Measurements from ENCODE around the gene HDDC2.

HDDC2 gene

DNA sequence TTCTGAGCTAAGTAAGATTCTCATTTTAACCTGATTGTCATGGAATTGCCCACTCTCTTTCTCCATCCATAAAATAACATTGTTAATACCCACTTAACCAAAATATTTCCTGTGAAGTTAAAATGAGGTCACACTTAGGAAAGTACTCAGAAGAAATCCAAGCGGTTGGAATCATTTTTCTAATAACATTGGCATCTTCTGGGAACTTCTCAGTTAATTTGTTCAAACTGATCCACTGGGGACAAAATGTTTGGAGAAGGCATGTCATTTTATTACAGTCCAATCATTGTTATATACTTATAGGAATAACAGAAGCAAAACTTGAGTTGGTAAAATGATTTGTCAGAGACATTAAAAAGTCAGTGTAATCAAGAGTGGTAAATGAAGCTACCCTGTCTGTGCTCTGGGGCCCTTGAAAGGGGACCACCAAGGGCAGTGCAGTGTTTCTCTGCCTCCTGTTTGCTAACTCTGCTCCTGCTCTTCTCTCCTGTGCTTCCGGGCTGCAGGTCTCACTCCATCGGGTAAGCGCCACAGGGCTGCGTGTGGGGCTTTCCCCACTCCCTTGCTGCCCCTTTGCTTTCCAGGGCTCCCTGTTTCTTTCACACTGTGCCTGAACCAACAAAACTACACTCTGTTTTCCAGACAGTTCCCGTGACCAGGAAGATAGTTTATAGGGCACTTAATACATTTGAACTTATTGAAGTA, 50.1 kb downstream of the HDDC2 start:
- TF ChIP-seq, protein P1, sequence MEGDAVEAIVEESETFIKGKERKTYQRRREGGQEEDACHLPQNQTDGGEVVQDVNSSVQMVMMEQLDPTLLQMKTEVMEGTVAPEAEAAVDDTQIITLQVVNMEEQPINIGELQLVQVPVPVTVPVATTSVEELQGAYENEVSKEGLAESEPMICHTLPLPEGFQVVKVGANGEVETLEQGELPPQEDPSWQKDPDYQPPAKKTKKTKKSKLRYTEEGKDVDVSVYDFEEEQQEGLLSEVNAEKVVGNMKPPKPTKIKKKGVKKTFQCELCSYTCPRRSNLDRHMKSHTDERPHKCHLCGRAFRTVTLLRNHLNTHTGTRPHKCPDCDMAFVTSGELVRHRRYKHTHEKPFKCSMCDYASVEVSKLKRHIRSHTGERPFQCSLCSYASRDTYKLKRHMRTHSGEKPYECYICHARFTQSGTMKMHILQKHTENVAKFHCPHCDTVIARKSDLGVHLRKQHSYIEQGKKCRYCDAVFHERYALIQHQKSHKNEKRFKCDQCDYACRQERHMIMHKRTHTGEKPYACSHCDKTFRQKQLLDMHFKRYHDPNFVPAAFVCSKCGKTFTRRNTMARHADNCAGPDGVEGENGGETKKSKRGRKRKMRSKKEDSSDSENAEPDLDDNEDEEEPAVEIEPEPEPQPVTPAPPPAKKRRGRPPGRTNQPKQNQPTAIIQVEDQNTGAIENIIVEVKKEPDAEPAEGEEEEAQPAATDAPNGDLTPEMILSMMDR (IDR thresholded peaks at IDR 0.05; ENCODE audit: low read depth, low read length, poor library complexity, severe bottlenecking) = no peak
- no peak for TF ChIP-seq EZH2phosphoT487 (IDR thresholded peaks at IDR 0.05; ENCODE audit: borderline replicate concordance, low read length)
- H3K4me3 ChIP-seq (ENCODE audit: low read length) = no peak overlapping the region
- no peaks in the 10 kb centered on the region for H3K4me1 ChIP-seq (ENCODE audit: control insufficient read depth, low read length)
- 0 out of 2 replicates have a peak, but pooled peaks cover 2% of the 10 kb centered on the region for H3K27me3 ChIP-seq (ENCODE audit: control insufficient read depth, low read length)
- no peaks in the 10 kb centered on the region for H3K79me2 ChIP-seq (ENCODE audit: control insufficient read depth, low read length)
- no peak overlapping the region for H3K4me2 ChIP-seq (ENCODE audit: low read length)
- no peaks in the 10 kb centered on the region for H4K20me1 ChIP-seq (ENCODE audit: control insufficient read depth, insufficient read depth, low read depth, low read length)
- H3F3A ChIP-seq (ENCODE audit: control insufficient read depth, insufficient read depth) = no peaks in the 10 kb centered on the region
- H3K36me3 ChIP-seq (ENCODE audit: control insufficient read depth, low read length) = no peaks in the 10 kb centered on the region
- no peaks in the 10 kb centered on the region for H3K9me3 ChIP-seq (ENCODE audit: control insufficient read depth, insufficient read depth, low read length)
- no peak overlapping the region for H3K27ac ChIP-seq (ENCODE audit: low read depth, low read length)
- H3K9me2 ChIP-seq (replicated peaks; ENCODE audit: control insufficient read depth, low read length) = no peaks in the 10 kb centered on the region

DNA sequence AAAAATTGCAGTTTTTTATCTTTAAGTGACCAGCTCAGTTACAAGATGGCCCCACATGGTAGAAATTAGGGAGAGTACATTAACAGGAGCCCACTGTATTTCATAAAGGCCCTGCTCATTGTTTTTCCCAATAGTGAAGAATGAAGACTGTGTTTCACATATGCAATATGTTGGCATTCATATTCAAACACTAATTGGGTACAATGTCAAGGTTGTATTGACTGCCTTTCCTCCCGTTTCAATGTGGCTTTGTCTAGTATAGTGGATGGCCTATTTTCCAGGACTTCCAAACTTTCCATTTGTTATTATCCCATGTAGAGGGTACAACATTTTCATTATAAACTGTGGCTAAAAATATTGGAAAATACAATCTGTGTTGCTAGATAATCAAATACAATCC, 51.3 kb downstream of the HDDC2 start:
- H3K36me3 ChIP-seq (ENCODE audit: control insufficient read depth, low read length) = no peaks in the 10 kb centered on the region
- H3K4me1 ChIP-seq (ENCODE audit: control insufficient read depth, low read length) = no peaks in the 10 kb centered on the region

DNA sequence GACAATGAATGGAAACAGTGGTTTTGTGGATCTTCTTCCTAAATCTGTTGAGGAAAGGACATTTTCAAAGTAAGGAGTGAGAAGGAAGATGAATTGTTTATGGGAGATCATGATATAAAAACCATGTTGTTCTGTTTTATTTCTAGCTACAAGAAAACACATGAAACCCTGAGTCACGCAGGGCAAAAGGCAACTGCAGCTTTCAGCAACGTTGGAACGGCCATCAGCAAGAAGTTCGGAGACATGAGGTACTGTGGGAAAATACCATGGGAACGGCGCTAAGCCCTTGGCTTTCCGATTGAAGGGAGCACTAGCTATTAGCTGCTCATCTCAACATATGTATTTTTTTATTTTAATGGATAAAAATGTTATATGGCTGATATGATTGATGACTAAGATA, 53.6 kb downstream of the HDDC2 start:
- no peaks in the 10 kb centered on the region for H3K36me3 ChIP-seq (ENCODE audit: control insufficient read depth, low read length)
- no peak overlapping the region for H3K4me2 ChIP-seq (ENCODE audit: low read length)
- no peak overlapping the region for H3K27ac ChIP-seq (ENCODE audit: low read depth, low read length)
- no peak overlapping the region for H3K4me3 ChIP-seq (ENCODE audit: low read length)
- no peaks in the 10 kb centered on the region for H3K9me2 ChIP-seq (replicated peaks; ENCODE audit: control insufficient read depth, low read length)
- TF ChIP-seq, protein P1 (IDR thresholded peaks at IDR 0.05; ENCODE audit: low read depth, low read length, poor library complexity, severe bottlenecking) = no peak
- no peak for TF ChIP-seq EZH2phosphoT487 (IDR thresholded peaks at IDR 0.05; ENCODE audit: borderline replicate concordance, low read length)
- H3K4me1 ChIP-seq (ENCODE audit: control insufficient read depth, low read length) = no peaks in the 10 kb centered on the region
- H3K27me3 ChIP-seq (ENCODE audit: control insufficient read depth, low read length) = 0 out of 2 replicates have a peak, but pooled peaks cover 2% of the 10 kb centered on the region
- no peaks in the 10 kb centered on the region for H3K79me2 ChIP-seq (ENCODE audit: control insufficient read depth, low read length)
- H3K9me3 ChIP-seq (ENCODE audit: control insufficient read depth, insufficient read depth, low read length) = no peaks in the 10 kb centered on the region
- H3F3A ChIP-seq (ENCODE audit: control insufficient read depth, insufficient read depth) = no peaks in the 10 kb centered on the region
- H4K20me1 ChIP-seq (ENCODE audit: control insufficient read depth, insufficient read depth, low read depth, low read length) = no peaks in the 10 kb centered on the region

More for the DNA sequence above, 51.3 kb downstream of the HDDC2 start:
- Histone ChIP-seq H3K79me2 (ENCODE audit: control insufficient read depth, low read length) (no peaks in the 10 kb centered on the region), H3K9me2 (replicated peaks; ENCODE audit: control insufficient read depth, low read length) (no peaks in the 10 kb centered on the region), H3K27me3 (ENCODE audit: control insufficient read depth, low read length) (0 out of 2 replicates have a peak, but pooled peaks cover 2% of the 10 kb centered on the region), H3F3A (ENCODE audit: control insufficient read depth, insufficient read depth) (no peaks in the 10 kb centered on the region), H3K27ac (ENCODE audit: low read depth, low read length) (no peak overlapping the region), H3K4me2 (ENCODE audit: low read length) (no peak overlapping the region), H4K20me1 (ENCODE audit: control insufficient read depth, insufficient read depth, low read depth, low read length) (no peaks in the 10 kb centered on the region), H3K9me3 (ENCODE audit: control insufficient read depth, insufficient read depth, low read length) (no peaks in the 10 kb centered on the region), H3K4me3 (ENCODE audit: low read length) (no peak overlapping the region)
- TF ChIP-seq, protein P1 (IDR thresholded peaks at IDR 0.05; ENCODE audit: low read depth, low read length, poor library complexity, severe bottlenecking) = no peak
- TF ChIP-seq EZH2phosphoT487 (IDR thresholded peaks at IDR 0.05; ENCODE audit: borderline replicate concordance, low read length) = no peak
